Stimulated activated CD8-positive, alpha-beta memory T cell treated with anti-CD3 and anti-CD28 coated beads, Interleukin-15, amount 100 ng/mL, for 24 hours (primary cell): Measurements from ENCODE around the gene WDR44.
A peak's percentile ranks its signal among the peaks of the same experiment; 100 is the strongest.
"Not testable (repeated sequence)": the region's sequence is repeated elsewhere in the genome, so short reads cannot be mapped to it uniquely, and the experiment has no call there.

Source experiments
- DNase-seq: peaks from one replicate; pipeline ENCODE4 v3.0.0-alpha.2; 2020; ENCODE audit warnings: low read depth

Gene WDR44

DNA sequence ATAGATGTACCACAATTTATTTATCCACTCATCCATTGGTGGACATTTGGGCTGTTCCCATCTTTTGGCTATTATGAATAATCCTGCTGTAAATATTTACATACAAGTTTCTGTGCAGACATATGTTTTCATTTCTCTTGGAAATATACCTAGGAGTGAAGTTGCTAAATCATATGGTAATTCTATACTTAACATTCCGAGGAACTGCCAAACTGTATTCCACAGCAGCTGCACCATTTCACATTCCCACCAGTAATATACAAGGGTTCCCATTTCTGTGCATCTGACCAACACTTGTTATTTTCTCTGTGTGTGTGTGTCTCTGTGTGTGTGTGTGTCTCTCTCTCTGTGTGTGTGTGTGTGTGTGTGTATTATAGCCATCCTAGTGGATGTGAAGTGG is 134.3 kb downstream of the WDR44 start:
- DNase-seq = no peak

DNA sequence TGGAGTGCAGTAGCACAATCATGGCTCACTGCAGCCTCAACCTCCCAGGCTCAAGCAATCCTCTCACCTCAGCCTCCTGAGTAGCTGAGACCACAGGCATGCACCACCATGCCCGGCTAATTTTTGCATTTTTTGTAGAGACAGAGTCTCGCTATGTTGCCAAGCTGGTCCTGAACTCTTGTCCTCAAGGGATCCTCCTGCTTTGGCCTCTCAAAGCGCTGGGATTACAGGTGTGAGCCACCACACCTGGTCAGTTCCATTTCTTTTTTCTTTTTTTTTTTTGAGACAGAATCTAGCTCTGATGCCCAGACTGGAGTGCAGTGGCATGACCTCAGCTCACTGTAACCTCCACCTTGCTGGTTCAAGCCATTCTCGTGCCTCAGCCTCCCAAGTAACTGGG is 136.5 kb downstream of the WDR44 start:
- not testable (repeated sequence) for DNase-seq

DNA sequence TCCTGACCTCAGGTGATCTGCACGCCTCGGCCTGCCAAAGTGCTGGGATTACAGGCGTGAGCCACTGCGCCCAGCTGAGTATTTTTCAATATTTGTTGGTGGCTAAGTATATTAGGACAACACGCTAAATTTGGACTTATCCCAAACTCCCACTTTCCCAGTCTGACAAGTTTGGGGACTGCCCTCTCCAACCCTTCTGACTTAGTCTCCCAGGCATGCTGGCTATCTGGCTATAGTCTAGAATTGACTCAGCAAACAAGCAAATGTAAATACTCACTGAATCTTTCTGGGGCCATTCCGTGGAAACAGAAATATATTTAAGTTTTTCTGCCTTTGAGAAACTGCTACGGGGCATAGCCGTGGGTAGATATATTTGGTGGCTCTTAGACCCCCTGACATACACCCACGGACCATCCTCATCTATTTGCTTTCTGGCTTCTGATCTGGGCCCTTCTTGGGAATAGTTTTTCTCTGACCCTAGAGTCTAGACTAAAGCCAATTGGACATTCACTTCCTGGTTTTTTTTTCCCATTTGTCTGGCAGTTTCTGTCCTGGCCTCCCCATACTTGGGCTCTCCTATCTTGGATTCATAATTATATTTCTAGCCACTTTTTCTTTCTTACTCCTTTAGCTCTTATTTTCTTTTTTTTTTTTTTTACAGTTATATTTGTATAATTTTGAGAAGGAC is 138.5 kb downstream of the WDR44 start:
- DNase-seq = no peak

DNA sequence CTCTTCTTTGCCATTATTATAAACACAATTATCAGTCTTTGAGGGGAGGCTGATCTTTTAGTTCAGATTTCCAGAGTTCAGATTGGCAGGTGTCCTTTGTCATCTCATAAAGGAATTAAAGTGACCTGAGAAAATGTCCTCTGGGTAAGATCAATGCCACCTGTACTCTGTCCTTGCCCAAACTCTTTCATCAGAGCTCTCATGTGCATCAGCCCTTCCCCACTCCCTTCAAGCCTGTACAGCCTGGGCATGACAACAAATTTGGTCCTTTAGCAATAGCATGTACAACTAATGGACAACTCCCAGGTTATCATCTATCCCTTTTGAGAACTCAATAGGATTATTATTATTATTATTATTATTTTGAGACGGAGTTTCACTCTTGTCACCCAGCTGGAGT is 140.8 kb downstream of the WDR44 start:
- DNase-seq = not testable (repeated sequence)

DNA sequence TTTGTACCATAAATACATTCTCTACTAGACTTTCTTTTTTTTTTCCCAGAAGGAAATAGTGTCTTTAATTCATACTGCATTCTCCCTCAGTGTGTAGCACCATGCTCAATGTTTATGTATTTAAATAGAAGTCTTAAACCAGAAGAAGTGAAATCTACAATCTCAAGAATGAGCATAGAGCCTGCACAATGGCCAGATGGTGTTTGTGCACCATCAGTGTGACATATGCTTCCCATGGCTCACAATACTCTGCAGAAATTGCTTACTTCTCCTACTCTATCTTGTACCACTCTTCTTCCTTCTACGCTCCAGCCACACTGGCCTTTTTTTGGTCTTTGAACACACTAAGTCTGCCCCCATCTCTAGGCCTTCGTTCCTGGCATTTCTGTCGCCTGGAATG is 147.1 kb downstream of the WDR44 start:
- no peak for DNase-seq

DNA sequence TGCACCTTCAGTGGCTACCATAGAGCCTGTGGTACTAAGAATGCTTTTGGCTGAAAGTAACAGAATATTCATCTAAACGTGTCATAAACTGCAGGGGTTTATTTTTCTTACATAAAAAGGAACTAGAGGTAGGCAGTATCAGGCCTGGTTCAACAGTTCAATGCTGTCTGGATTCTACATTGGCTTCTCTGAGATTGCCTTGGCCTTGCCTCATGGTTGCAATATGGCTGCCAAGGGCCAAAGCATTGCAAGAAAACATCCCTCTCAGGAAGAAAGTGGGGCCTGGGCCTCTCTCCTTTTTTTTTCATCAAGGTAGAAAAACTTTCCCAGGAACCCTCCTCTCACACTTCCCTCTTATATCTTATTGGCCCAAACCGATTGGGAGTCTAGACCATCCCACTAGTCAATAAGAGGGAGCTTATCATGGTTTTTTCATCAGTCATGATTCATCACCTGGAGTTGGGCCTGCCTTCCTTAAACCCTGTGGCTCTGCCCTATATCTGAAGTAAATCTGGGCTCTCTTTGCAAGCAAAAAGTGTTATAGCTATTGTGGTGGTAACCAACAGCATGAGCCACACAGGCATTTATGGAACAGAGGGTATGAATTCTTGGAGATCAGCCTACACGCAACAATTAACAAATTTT is 147.9 kb downstream of the WDR44 start:
- no peak for DNase-seq

DNA sequence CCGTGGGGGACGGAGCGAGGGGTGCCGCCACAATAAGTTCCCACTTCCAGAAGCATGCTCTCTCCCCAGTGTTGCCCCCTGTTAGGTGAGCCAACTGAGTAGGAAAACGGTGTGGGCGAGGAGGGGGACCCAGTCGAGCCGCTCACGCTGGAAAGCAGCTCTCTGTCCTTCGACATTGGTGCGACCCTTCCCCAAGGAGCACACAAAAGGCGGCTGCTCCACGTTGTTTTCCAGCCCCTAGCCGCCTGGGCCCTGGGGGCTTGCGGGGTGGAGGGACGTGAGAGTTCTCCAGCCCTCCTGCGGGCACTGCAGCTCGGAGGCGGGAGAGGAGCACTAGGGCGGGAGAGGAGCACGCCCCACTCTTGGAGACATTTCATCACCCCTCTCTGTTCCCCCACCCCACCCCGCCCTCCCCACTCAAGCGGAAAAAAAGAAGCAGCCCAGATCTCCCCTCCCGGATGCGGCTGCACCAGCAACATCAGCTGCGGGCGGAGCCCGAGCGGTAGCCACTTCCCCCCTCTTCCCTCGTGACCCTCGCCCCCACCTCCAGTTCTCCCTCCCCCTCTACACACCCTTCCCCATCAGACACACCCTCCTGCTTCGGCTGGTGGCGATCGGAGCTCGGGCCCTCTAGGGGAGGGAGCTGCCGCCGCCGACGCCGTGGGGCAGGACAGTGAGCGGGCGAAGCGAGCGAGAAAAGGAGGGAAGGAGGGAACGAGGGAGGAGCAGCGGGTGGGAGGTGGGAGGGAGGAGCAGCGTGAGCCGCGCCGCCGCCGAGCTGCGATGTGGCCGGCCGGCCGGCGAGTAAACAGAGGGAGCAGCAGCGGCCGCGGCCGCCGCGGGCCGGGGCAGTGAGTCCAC is 149.4 kb downstream of the WDR44 start, which contains the start of gene DOCK11:
Gene DOCK11, plus strand, starts transcription at position 755 of the 861 bp plus-strand sequence. CDS start 157 bp downstream, outside the sequence.
- peak; percentile 30 for DNase-seq

DNA sequence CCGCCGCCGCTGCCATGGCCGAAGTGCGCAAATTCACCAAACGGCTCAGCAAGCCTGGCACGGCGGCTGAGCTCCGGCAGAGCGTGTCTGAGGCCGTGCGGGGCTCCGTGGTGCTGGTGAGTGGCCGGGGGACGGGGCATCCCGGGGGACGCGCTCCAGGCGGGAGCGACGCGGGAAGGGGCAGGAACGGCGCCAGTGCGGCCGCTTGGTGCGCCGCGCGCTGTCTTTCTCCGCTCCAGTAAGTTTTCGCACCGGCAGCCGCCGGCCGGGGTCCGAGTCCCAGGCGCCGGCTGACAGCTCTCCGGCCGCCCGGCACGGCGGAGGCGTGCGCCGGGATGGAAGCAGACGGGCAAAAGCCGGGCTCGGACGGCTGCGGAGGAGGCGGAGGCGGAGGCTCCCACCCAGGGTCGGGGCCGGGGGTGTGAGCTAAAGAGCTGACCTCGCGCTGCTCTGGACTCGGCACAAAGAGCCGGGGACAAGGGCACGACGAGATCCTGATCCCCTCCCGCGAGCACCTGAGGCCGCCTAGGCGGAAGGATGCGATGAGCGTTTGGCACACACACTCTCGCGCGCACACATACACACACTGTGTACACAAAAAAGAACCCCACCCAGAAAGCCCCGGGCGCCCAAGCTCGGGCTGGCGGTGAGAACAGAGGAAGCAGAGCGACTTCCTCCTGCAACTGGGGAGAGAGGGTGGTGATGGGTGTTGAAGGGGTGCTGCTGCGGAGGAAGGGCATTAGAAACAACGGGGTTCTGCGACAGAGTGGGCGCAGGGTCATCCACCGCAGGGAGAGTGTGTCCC is 150.3 kb downstream of the WDR44 start:
- peak; percentile 14 for DNase-seq

DNA sequence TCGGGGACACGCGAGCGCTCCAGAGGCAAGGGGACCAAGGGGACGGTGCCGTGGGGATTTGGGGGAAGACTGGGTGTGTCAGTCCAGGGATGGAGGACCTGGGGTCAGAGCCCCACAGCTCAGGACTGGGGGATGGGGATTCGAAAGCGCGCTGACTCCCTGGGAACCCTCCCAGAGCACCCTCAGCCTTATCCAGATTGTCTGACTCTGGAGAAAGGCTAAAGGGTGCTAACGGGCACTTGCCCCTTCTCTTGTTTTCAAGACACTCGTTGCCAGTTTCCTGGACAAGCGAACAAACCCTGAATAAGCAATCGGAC is 150.8 kb downstream of the WDR44 start:
- no peak for DNase-seq

DNA sequence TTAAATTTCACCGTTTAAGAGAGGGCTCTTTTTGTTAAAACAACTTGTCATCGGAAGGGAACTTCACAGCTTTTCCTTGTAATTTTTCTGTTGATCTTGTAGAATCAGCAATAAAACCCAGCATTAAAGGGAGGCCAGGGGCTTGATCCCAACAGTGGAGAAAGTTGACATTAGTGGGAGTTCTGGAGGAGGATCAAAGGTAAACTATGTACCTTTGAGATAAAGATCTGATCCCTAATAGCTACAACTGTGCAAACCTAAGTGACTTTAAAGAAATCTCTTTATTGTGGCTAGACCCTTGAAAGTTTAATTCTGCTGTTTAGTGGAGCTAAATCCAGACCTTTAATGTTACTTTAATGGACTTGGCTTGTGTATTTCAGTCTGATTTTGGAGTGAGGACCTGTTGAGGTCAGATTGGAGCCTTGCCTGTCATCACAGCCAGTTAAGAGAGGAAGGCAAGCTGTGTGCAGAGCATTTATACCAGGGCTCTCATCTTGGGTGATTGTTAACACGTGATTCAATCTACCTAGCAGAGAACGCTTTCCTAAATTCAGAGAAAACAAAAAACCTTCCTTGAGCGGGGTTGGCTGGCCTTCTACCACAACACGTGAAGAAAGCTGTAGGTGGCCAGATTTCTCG is 151.4 kb downstream of the WDR44 start:
- DNase-seq = no peak

DNA sequence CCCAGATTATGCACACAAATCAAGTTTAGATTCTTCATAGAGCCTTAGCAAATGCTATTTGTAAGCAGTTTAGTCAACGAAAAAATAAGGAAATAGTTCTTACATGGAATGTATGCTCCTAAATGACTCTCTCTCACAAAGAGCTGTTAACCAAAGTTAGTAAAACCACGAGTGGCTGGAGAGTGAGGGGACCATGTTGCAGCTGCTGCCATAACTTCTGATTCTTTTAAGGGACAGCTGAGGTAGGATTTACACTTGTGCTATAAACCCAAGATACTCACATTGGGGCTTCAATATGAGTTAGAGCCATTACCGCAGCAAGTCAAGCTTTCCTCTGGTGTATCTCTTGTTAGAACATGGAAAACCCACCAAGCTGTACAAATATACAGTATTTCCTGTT is 152.4 kb downstream of the WDR44 start:
- no peak for DNase-seq

DNA sequence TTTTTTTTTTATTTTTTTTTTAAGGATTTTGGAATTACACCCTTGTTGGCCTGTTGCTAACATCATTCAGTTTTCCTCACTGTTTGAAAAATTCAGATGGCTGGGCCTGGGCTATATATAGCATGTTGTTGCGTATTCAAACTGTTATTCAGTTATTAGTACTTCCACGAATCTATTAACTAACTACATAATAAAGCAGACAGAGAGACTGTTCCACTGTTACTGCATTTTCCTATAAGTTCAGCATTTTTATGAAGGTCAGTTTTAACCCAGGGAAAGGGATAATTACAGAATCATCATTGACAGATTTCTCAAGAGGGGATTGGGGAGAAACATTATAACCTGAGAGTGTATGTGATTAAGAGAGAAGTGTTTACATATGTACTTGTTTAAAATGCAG is 152.8 kb downstream of the WDR44 start:
- DNase-seq = no peak

DNA sequence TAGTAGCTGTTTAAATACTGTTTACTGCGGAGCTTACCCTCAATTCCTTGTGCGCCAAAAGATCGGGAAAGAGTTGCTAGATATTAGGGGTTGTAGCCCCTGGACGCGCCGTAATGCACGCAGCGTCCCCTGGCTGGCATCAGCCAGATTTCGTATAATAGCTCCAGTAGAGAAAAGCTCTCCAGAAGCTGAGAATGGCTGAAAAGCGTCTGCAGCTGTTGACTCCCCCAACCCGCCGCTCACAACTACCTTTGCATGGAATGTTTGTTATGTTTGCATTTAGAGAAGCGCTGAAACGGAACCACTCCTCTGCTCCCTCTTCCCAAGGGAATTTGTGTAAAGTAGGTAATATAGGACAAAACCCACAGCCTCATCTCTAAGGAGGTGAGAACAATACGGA is 153.4 kb downstream of the WDR44 start:
- no peak for DNase-seq
